HG03469 (cell line): Measurements from ENCODE around the gene CHD6.
"Not testable (repeated sequence)": the region's sequence is repeated elsewhere in the genome, so short reads cannot be mapped to it uniquely, and the experiment has no call there.

Experiments used
- ATAC-seq: cut with Tn5 transposase; IDR thresholded peaks from one replicate; pipeline ENCODE4 v1.9.1; 2021; ENCODE audit warnings: mild to moderate bottlenecking, moderate library complexity, moderate number of reproducible peaks; ENCODE audit not compliant: unreplicated experiment

The CHD6 gene

GRCh38 chr20:41551011-41551705 is 67.0 kb downstream of the CHD6 start:
- ATAC-seq: no peak

GRCh38 chr20:41547221-41547620 is 71.0 kb downstream of the CHD6 start:
- ATAC-seq: no peak

- no peak for ATAC-seq
Measured at GRCh38 chr20:41546535-41546934, 71.6 kb downstream of the CHD6 start.

GRCh38 chr20:41544472-41544871 is 73.7 kb downstream of the CHD6 start:
- ATAC-seq: no peak

- ATAC-seq: no peak
Measured at GRCh38 chr20:41540918-41541317, 77.3 kb downstream of the CHD6 start.

- no peak for ATAC-seq
Measured at GRCh38 chr20:41540459-41540858, 77.7 kb downstream of the CHD6 start.

- ATAC-seq: no peak
Measured at GRCh38 chr20:41538810-41539596, 79.2 kb downstream of the CHD6 start.

- ATAC-seq: no peak
Measured at GRCh38 chr20:41537865-41538264, 80.3 kb downstream of the CHD6 start.

GRCh38 chr20:41535551-41535950 is 82.6 kb downstream of the CHD6 start:
- not testable (repeated sequence) for ATAC-seq

- no peak for ATAC-seq
Measured at GRCh38 chr20:41534842-41535241, 83.3 kb downstream of the CHD6 start.

GRCh38 chr20:41534170-41534569 is 84.0 kb downstream of the CHD6 start:
- no peak for ATAC-seq

GRCh38 chr20:41533537-41534136 is 84.5 kb downstream of the CHD6 start:
- no peak for ATAC-seq

GRCh38 chr20:41532935-41533334 is 85.2 kb downstream of the CHD6 start:
- ATAC-seq: no peak

GRCh38 chr20:41531518-41532275 is 86.5 kb downstream of the CHD6 start:
- ATAC-seq: no peak

GRCh38 chr20:41530923-41531322 is 87.3 kb downstream of the CHD6 start:
- no peak for ATAC-seq

- ATAC-seq: no peak
Measured at GRCh38 chr20:41526327-41526726, 91.8 kb downstream of the CHD6 start.

GRCh38 chr20:41524980-41525613 is 93.1 kb downstream of the CHD6 start:
- ATAC-seq: no peak

- ATAC-seq: no peak
Measured at GRCh38 chr20:41523857-41524256, 94.3 kb downstream of the CHD6 start.

GRCh38 chr20:41513829-41514228 is 104.3 kb downstream of the CHD6 start:
- no peak for ATAC-seq

GRCh38 chr20:41512624-41513023 is 105.6 kb downstream of the CHD6 start:
- ATAC-seq: no peak
